CD4-positive, alpha-beta T cell treated with Interleukin-15 for 1 hour (primary cell): ENCODE results near the gene PPCDC.

ENCODE experiments used
- DNase-seq: peaks from one replicate; pipeline ENCODE4 v3.0.0-alpha.2; 2020

PPCDC gene, protein sequence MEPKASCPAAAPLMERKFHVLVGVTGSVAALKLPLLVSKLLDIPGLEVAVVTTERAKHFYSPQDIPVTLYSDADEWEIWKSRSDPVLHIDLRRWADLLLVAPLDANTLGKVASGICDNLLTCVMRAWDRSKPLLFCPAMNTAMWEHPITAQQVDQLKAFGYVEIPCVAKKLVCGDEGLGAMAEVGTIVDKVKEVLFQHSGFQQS

DNA sequence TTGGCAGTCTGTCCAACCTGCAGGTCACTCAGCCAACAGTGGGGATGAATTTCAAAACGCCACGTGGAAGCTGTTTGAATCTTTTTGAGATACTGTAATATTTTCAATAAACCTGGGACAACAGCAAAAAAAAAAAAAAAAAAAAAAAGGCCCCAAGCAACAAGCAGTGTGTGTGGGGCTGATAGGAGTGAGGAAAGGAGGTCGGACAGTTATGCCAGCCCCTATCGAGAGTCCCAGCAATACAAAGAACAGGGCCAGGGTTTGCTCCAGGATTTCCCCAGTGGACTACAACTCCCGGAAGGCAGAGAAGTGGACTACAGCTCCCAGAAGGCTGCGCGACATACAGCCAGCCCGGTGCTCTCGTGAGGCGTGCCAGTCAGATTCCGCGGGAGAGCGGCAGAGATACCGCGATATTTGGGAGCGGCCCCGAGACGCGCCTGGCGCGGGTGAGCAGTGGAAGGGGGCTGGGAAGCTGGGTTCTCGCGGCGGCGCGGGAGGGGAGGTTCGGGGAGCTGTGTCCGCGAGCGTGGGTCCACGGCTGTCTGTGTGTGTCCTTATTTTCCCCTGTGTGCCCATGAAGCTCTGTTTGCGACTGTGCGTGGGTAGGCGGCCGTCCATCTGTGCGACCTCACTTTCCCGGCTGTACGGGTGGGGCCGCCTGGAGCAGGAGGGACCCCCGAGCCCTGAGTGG, at the start of gene PPCDC:
TSS of gene PPCDC (plus strand) at position 410 of the 691 bp plus-strand sequence. CDS start 4,729 bp downstream, outside the sequence.
- DNase-seq = peak; percentile 94

DNA sequence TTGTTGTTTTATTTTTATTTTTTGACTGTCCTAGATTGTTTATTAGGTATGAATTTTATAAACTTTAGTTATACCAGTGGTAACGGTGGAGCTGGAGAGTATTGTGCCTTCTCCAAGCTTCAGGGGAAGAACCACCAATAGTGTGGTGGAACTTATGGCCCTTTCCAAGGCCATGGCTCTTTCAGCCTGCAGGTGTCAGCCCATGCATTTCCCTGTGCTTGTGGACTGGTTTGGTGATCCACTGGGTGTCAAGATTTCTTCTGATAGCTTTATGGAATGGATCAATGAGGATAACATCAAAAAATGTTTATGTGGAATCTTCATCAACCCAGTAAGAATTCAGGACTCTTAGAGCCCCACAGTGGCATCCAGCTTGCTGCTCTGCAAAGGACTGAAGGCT, 47.2 kb upstream of the PPCDC start:
- no peak for DNase-seq

DNA sequence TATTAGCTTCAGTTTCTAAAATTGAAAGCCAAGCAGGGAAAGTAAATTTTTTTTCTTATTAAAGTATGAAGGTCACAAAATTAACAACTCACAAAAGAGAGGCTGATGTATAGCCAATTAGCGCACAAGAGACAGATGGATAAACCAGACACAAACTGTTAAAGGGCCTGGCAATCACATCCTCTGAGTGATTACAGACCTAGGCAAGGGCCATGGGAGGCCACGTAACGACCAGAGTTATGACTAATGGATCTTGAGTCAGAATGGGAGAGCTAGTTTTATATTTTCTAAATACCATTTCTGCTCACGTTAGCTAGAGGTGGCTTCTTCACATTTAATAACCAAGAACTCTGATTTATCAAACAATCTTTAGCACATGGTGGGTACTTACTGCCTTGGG, 45.8 kb upstream of the PPCDC start:
- DNase-seq = no peak

DNA sequence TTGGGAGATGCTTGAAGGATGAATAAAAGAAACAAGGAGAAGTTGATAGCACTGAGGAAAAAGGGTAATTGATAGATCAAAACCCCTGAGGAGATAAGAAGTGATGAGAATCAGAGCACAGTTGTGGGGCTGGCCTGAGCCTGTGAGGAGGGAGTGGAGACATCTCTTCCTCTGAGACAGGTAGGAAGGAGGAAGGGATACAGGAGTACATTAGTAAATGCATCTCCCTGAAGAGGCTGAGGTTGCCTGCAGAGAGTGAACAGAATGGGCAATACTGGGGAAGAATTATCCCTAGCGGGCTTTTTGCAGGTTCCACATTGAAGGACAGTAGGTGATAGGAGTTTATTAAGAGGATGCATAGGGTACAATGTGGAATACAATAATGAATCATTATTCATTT, 45.3 kb upstream of the PPCDC start:
- DNase-seq = no peak

DNA sequence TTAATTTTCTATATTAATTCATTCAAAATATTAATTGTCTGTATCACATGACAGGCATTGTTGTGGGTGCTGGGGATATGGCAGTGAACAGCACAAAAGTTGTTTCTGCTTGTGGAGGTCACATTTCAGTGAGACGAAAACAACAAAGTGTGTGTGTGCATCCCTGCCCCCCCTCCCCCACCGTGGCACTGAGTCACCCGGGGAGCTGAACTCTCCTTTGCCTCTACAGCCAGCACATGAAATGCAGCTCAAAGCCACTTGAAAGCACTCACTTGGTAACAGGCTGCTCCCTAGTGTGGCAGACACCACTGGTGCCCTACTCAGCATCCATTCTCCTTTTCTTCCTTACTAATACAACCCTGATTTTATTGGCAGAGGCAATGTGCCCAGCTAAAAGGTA, 44.9 kb upstream of the PPCDC start:
- DNase-seq = no peak

DNA sequence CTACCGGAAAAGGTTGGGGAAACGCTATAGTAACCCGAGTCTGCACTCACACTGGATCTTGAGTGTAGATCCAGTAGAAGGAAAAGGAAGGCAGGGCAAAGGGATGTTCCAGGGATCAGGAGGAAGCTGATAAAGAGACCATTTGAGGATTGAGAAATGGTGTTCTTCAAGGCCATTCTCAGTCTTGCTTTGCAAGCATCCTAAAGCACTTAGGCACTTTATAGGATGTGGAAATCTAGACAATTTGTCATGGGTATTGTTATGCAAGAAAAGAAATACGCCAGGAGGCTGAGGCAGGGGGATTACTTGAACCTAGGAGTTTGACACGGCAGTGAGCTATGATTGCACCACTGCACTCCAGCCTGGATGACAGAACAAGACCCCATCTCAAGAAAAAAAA, 41.2 kb upstream of the PPCDC start:
- no peak for DNase-seq

DNA sequence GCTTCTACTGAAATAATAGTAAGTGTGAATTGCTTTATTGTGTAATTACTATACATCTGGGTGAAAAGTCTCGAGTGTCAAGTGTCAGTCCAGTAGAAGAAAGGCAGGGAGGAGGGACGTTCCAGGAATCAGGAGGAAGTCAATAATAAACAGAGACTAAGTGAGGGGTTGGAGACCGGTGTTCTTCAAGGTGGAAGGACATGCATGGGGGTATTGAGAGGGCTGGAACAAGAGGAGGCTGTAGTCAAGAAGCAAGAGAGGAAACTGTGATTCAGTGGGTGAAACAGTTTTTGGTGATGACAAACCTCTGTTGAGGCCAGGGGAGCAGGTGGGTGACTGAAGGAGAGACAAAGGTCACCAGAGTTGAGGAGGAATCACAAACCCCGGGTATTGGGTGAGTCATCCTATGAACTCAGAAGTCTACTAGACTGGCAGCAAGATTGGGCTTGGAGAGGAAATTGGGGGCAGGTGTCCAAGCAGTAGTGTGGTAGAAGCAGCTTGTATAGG, 39.6 kb upstream of the PPCDC start:
- no peak for DNase-seq

DNA sequence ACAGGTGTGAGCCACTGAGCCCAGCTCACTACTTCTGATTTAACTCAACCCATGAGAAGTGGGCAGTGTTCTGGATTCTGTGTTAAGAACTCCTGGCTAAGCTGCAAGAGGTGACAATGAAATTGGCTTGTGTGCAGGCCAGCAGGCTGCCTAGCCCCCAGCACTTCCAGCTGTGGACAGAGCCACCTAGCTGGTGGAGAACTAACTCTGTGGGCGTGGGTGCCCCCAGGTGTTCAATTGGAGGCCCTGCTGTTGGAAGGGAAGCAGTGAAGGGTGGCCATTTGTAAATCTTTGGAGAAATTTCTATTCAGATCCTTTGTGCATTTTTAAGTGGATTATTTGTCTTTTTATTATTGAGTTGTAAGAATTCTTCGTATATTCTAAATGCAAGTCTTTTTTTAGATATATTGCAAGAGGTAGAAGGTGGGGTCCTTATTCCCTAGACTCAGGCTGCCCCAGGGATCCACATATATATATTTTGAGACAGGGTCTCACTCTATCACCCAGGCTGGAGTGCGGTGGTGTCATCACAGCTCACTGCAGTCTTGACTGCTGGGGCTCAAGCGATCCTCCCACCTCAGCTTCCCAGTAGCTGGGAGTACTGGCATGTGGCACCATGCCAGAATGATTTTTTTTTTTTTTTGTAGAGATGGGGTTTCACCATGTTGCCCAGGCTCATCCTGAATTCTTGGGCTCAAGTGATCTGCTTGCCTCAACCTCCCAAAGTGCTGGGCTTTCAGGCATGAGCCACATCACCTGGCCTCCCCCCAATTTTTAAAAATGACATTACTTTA, 35.2 kb upstream of the PPCDC start:
- no peak for DNase-seq

DNA sequence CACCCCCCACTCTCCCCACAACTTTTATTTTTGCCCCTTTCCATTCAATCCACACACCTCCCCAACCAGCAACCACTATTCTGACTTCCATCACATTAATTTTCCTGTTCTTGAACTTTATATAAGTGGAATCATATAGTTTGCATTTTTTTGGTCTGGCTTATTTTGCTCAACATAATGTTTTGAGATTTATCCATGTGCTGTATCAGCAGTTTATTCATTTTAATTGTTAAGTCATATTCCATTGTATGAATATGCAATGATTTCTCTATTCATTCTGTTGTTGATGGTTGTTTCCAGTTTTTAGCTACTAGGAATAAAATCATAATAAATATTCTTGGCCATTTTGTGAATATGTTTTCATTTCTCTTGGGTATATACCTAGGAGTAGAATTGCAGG, 33.9 kb upstream of the PPCDC start:
- DNase-seq = no peak

DNA sequence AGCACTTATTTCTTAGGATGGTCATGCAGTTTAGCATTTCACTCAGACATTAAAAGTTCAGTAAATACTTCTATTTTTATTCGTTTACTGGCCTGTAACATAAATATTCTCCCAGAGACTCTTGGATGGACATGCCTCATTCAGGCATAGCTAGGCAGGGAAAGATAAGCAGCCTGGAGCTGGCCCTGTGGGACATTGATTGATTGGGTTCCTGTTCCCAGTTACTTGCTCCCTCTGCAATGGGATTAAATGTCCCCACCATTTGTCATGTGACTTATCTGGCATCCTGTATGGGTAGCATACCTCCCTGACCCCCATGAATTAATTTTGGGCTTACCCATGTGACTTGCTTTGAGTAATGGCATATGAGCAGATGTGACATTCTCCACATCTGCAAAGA, 30.8 kb upstream of the PPCDC start:
- no peak for DNase-seq

DNA sequence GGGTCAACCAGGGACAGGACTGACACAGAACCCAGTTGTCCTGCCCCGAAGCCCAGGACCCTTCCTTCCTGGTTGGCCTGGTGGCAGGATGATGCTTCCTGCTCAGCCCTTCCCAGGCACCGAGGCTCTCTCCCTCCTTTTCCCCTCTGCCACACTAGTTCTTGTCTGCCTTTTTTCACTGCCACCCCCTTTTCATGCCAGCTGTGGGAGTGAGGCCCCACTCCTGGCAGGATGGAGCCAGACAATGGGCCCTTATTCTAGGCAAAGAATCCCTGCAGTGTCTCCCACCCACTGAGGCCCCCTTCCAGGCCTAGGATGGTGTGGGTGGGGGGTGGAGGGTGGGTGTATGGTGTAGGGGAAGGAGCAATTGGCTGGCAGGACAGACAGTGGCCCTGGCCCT, 29.2 kb upstream of the PPCDC start:
- no peak for DNase-seq

DNA sequence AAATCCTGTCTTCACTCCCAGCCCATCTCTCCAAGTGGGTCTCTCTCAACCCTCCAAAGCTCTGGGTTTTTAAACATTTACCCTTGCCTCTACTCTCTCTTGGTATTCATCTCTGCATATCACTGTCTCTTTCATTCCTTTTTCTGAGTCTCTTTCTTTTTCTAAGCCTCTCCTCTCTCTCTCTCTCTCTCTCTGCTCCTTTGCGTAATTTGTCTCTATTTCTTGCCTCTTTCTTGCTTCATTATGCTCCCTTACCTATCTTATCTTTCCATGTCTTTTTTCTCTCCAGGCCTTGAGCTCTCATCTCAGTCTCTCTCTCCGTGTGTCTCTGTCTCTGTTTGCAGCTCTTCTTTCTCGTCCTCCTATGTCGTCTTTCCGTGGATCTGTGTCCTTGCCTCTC, 28.7 kb upstream of the PPCDC start:
- DNase-seq = no peak

DNA sequence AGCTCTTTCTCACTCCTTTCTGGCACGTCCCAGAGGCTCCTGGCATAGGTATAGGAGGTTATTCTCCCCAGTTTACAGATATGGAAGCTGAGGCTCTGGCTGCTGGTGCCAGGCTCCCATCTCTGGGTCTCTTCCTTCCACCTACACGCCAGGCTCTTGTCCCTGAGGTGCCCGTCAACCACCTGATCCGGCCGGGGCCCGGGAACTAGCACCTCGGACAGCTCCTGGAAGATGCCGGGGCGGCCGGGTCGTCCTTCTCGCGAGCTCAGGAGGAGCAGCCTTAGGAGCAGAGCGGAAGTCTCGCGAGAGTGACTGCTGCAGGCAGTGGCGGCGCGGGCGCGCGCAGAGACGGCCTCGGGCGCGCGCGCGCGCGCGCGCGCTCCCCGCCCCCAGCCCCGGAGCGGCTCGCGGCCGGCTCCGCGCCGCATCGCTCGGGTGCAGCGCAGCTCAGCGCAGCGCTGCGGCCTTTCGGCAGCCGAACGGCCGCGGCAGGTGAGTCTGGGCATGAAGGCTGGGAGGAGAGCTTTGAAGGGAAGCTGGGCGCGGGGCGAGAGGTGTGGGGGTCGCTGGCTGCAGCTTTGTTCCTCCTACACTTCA, 28.1 kb upstream of the PPCDC start, which contains the start of gene SCAMP5:
TSS of gene SCAMP5 (plus strand) at position 382 of the 597 bp plus-strand sequence. CDS start 16,277 bp downstream, outside the sequence.
- DNase-seq = peak; percentile 90

DNA sequence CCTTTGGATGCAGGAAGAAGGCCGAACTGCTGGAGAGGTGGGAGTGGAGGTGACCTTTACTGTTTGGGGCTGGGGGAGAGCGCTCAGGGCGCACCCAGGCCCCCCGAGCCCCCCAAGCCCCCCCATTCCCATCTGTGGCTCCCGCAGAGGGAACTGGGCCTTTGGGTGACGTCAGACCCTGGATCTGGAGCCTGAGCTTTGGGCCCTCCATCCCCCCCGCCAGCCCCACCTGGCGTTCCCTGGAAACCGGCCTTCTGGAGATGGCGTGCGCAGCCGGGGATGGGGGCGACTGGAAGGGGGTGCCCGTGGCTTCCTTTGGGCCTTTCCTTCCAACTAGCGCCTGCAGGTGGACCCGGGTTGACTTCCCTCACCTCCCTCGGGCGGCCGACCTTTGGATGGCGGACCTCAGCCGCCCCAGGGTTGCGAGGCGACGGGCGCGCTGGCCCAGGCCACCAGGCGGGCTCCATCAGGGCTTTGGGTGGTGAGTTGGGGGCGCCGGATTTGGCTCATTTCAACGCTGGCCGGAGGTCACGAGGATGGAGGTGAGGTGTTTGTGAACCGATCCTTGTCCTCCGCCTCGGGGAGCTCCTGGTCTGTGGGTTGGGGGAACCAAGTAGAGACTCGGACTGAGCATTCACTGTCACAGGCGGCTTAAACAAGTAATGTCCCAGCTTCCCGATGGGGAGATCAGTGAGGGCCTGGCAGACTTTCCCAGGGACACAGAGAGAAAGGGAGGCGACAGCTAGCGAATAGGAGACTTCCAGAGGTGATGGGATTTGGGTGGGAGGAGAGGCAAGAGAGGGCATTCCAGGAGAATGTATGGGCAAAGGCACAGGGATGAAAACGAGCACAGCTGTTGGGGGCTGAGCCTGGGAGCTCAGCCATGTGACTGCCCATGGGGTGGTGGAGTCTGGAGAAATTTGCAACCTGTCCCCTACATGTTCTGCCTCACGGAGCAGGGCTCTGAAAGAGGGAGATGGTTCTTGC, 27.3 kb upstream of the PPCDC start:
- DNase-seq = no peak

DNA sequence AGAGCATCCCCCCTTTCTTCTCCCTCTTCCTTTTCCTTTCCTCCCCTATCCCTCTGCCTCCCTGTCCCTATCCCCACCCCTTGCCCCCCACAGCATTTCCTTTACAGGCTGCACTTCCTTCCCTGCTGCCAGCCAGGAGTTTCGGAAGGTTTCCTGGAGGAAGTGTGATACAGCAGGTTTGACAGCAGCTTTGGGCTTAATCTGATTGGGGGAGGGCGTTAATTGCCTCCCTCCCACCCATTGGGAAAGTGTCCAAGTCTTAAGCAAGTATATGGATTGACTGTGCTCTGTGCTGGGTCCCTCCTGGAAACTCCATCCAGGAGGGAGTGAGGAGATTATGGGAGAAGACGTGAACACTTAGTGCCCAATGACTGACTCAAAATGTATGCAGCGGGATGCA, 26.2 kb upstream of the PPCDC start:
- DNase-seq = no peak

DNA sequence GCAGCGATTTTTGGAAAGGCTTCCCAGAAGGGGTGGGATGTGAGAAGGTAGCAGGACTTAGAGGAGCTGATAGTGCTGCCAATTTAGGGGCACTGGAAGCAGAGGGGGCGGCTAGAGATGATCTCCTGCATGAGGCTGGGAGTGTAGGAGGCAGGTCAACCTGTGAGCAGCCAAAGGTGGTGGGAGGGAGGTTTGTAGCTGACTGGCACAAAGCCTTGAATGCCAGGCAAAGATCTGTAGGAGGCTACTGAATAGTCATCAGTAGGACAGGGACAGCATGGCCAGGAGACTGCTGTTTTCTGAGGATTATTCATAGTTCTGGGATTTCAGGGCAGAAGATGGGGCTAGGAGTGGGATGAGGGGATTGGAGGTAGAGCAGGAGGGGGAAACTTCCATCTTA, 25.8 kb upstream of the PPCDC start:
- no peak for DNase-seq

DNA sequence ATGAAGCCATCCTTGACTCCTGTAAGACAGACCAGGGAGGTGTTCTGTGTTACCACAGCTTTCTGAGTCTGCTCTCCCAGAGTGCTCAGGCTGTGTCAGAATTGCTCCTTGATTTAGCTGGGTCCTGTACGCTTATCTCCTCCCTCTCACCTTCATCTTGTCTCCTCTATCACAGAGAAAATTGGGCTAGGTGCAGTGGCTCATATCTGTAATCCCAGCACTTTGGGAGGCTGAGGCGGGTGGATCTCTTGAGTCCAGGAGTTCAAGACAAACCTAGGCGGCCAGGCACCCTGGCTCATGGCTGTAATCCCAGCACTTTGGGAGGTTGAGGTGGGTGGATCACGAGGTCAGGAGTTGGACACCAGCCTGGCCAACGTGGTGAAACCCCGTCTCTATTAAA, 22.1 kb upstream of the PPCDC start:
- DNase-seq = no peak

DNA sequence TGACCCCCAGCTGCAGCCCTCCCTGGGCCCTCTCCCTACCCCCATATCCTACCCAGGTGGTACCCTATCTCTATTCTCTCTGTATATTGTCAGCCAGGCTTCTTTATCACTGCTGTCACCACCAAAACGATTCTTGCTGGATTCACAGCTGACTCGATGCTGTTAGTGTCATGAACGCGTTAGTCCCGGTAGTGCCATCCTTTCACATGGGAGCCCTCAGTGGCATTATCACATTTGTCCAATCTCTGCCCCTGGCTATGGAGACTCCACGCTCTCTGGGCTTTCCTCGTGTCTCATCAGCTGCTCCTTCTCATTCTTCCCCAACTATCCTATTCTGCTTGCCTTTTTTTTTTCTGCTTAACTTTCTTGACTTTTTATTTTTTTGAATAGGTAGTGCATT, 21.0 kb upstream of the PPCDC start:
- no peak for DNase-seq

DNA sequence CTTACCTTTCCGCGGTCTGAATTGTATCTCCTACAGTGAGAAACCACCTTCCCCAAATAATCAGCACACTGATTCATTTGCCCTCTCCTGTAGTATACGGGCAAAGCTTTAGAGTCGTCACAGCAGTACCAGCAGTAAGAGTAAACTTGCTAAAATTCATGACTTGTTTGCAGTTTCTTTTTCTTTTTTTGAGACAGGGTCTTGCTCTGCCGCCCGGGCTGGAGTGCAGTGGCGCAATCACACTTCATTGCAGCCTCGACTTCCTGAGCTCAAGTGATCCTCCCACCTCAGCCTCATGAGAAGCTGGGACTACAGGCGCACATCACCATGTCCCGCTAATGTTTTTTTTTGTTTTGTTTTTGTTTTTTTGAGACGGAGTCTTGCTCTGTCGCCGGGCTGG, 16.2 kb upstream of the PPCDC start:
- DNase-seq = no peak

DNA sequence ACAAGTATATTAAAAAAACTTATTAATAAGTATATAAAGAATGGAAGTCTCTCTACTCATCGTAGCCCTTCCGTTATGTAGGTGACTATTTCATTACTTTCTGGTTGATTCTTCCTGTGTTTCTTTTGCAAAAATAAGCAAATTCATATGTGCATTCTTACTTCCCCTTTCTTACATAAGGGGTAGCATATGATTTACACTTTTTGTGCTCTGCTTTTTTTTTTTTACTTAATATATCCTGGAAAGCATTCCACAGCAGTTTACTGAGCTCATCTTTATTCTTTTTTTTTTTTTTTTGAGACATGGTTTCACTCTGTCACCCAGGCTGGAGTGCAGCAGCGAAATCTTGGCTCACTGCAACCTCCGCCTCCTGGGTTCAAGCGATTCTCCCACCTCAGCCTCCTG, 15.2 kb upstream of the PPCDC start:
- DNase-seq = no peak

DNA sequence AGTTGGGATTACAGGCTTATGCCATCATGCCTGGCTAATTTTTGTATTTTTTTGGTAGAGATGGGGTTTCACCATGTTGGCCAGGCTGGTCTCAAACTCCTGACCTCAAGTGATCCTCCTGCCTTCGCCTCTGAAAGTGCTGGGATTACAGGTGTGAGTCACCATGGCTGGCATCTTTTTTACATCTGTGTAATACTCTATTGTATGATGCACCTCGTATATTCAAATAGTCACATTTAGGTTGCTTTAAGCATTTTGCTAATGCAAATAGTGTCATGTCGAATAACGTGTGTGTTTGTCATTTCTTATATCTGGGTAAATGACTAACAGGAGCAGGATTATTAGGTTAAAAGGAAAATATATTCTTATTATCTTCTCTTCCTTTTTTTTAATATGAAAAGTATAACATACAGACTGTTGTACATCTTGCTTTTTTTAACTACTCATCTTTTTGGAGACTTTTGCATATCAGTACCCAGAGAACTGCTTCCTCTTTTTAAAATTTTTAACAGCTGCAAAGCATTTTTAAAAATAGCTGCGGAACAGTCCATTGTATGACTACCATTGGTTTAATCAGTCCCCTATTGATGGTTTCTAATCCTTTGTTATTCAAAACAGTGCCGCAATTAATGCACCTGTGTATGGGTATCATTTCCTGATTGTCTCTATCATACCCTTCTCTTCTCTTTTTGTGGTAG, 14.6 kb upstream of the PPCDC start:
- DNase-seq = no peak

DNA sequence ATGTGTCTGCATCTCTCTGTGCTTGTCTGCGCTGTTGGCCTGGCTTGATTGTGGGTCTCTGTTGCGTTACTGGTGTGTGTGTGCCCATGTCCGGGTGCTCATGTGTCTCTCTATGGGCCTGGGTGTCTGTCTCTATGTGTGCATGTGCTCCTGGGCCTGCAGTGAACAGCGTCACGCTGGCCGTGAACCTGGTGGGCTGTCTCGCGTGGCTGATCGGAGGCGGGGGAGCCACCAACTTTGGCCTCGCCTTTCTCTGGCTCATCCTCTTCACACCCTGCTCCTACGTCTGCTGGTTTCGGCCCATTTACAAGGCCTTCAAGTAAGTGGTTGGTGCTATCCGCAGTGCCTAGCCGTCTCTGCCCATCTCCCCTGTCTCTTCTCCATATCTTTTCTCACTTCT, 7.0 kb upstream of the PPCDC start:
- DNase-seq = no peak
